ENCODE results near the gene TAF8. TPM values are rescaled to one million over a fixed set of nuclear protein-coding genes. Genes with fewer than 3 reads are reported as not detected.
"Not testable (repeated sequence)": the region's sequence is repeated elsewhere in the genome, so short reads cannot be mapped to it uniquely, and the experiment has no call there.

The TAF8 gene, protein sequence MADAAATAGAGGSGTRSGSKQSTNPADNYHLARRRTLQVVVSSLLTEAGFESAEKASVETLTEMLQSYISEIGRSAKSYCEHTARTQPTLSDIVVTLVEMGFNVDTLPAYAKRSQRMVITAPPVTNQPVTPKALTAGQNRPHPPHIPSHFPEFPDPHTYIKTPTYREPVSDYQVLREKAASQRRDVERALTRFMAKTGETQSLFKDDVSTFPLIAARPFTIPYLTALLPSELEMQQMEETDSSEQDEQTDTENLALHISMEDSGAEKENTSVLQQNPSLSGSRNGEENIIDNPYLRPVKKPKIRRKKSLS
- 42.6 and 47.5 TPM in 2 replicates for total RNA-seq

GRCh38 chr6:42050297-42051267 is at the start of gene TAF8:
TSS of gene TAF8 (plus strand) at chr6:42050524. CDS start at chr6:42050542, 18 bp downstream.
- intact Hi-C loops (cut with micrococcal nuclease), result loop anchor here (1.0 to 5.0 kb wide), 6 partner anchors 114 to 978 kb away; partner anchors contain the start of genes MRPS10, NFYA, OARD1 and PRICKLE4

DNA sequence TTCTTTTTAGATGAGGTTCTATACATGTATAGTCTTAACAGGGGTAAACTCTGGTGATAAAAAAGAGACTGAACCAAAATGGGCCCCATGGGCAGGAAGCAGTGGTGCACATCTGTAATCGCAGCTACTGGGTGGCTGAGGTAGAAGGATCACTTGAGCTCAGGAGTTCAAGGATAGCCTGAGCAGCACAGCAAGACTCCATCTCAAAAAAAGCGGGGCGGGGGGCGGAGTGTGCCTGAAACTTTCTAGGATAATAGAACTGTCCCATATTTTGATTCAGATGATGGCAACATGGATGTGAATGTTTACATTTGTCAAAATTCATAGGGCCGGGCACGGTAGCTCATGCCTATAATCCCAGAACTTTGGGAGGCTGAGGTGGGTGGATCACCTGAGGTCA is 48.8 kb upstream of the TAF8 start:
- intact Hi-C loops (cut with micrococcal nuclease), result no loop called here

- intact Hi-C loops (cut with micrococcal nuclease), result not testable (repeated sequence)
Observed at GRCh38 chr6:42003658-42004057, 46.7 kb upstream of the TAF8 start.

DNA sequence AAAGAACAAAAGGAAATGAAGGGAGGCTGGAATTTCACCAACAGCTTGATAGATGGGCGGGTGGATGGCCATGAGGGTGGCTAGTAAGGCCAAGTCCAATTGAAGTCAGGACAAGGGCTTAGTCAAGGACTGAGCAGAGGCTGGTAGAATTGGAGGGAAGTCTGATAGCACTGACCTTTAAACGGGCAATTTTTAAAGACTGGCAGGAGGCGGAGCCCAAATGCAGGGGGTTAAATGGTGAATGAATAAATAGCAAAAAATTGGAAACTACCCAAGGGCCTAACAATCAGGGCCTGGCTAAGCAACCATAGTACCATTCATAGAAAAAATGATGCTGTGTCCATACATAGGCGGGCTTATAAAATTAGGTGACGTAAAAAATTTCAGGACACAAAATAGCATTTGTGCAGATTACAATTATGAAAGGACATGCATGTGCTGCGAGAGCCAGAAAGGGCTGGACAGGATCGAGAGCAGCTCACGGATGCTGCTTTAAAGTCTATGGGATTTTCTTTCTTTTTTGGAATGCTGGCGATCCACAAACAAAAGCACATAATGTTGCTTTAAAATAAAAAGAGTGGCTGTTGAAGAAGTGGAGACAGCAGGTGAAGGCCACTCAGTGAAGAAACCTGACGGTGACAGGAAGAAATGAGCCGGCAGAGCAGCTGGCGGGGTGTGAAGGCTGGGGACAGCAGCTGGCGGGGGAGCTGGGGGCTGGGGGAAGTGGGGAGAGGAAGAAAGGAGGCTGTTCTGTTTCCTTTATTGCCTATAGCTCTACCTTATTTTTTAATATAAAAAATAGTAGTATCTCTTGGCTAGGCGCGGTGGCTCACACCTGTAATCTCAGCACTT is 42.8 kb upstream of the TAF8 start:
- intact Hi-C loops (cut with micrococcal nuclease), result no loop called here

DNA sequence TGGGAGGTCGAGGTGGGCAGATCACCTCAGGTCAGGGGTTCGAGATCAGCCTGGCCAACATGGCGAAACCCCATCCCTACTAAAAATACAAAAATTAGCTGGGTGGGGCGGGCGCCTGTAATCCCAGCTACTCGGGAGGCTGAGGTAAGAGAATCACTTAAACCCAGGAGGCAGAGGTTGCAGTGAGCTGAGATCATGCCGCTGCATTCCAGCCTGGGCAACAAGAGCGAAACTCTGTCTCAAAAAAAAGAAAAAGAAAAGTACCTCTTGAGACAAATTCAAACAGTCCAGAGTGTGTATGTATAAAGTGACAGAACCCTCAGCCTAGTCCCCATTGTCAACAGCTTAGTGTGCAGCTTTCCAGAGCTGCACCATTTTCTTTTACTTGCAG is 42.2 kb upstream of the TAF8 start:
- intact Hi-C loops (cut with micrococcal nuclease), result not testable (repeated sequence)

DNA sequence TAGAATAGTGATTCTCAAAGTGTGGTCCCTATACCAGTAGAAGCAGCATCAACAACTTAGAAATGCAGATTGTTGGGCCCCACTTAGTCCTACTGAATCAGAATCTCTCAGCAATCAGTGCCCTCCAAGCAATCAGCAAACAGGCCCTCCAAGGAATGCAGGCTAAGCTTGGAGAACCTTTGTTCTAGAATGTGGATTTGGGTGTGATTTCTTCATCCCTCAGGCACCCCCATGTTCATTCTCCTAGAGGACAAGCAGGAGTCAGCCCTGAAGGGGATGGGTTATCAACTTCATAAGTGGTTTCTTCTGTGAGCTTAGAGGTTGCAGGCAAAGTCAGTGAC is 40.5 kb upstream of the TAF8 start:
- intact Hi-C loops (cut with micrococcal nuclease), result no loop called here

- intact Hi-C loops (cut with micrococcal nuclease), result no loop called here
Observed at GRCh38 chr6:42010185-42010891, 40.0 kb upstream of the TAF8 start.

DNA sequence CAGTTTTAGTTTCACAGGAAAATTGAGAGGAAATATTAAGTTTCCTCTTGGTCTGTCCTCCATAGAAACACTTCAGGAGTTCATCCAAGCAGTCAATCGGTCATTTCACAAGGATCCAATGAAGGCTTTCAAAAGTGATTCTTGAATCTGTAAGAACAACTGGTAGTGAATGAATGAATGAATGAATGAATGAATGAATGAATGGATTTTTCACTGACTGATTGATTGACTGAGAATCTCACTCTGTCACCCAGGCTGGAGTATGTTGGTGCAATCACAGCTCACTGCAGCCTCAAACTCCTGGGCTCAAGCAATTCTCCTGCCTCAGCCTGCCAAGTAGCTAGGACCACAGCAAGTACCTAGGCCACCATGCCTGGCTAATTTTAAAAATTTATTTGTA is 39.4 kb upstream of the TAF8 start:
- intact Hi-C loops (cut with micrococcal nuclease), result no loop called here

GRCh38 chr6:42012501-42013133 is 37.7 kb upstream of the TAF8 start:
- intact Hi-C loops (cut with micrococcal nuclease), result no loop called here

DNA sequence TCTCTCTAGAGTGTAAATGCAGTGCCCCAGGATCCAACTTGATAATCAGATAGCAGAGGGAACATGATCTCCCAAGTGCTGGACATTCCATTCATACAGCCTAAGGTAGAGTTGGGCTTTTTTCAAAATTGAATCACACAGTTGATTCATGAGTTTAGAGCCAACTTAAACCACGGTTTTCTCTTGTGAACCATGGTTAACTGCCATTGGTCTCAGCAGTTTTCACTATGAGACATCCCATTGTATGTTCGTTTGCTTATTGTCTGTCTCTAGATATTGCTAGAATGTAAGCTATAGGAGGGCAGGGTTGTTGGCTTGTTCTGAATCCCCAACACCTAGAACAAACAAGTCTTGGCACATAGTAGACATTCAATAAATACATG is 37.2 kb upstream of the TAF8 start:
- intact Hi-C loops (cut with micrococcal nuclease), result no loop called here

DNA sequence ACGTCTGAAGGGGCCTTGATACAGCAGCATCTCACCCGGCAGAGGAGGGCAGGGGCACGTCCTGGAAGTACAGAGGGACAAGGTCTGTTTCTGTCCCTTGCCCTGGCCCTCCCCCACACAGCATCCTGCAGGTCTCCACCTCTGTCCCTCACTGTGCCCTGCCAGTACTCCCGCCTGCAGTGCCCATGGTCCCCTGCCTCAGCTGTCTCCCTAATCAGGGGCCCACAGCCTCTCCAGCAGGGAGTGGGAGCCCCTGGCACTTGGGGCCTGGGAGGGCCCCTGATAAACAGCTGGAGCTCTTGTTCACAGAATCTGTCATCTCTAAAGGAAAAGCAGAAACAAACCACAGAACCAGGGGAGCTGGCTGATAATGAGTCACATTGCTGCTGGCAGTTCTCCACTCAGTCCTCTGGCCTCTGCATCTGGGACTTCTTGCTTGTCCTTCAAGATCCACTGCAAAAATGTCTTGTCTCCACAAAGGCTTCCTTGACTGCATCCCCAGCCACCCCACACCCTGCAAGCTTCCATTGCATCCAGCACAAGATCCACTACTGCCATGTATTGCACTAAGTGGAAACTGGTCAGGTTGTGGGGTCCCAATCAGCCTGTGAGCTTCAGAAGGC is 33.2 kb upstream of the TAF8 start:
- intact Hi-C loops (cut with micrococcal nuclease), result no loop called here

- intact Hi-C loops (cut with micrococcal nuclease), result loop anchor here (5.0 kb wide), 1 partner anchor 84 kb away; no protein-coding TSS in a partner anchor
Observed at GRCh38 chr6:42020967-42021366, 29.4 kb upstream of the TAF8 start.

- intact Hi-C loops (cut with micrococcal nuclease), result loop anchor here (2.0 to 5.0 kb wide), 2 partner anchors 17 to 85 kb away; no protein-coding TSS in a partner anchor
Observed at GRCh38 chr6:42021847-42022754, 28.2 kb upstream of the TAF8 start.

DNA sequence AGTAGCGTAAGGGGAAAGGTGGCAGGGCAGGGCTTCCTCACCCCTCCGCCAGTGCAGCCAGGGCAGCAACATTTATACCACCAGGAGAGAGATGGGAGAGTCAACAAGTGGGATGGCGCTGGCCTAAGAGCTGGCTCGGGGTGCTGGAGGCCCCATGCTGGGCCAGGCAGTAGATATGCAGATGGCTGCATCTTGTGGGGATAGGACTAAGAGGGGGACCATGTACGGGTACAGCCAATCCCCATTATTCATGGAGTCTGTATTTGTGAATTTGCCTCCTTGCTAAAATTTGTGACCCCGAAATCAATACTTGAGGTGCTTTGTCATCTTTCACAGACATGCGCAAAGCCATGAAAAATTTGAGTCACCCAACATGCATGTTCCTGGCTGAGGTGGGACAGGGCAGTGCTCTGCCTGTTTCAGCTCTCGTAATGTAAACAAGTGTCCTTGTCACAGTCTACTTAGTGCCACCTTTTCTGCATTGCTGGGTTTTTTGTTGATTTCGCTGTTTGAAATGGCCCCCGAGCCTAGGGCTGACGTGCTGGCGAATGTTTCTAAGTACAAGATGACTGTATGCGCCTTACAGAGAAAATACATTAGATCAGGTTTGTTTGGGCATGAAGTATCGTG is 27.5 kb upstream of the TAF8 start:
- intact Hi-C loops (cut with micrococcal nuclease), result loop anchor here (2.0 to 5.0 kb wide), 2 partner anchors 16 to 86 kb away; no protein-coding TSS in a partner anchor

DNA sequence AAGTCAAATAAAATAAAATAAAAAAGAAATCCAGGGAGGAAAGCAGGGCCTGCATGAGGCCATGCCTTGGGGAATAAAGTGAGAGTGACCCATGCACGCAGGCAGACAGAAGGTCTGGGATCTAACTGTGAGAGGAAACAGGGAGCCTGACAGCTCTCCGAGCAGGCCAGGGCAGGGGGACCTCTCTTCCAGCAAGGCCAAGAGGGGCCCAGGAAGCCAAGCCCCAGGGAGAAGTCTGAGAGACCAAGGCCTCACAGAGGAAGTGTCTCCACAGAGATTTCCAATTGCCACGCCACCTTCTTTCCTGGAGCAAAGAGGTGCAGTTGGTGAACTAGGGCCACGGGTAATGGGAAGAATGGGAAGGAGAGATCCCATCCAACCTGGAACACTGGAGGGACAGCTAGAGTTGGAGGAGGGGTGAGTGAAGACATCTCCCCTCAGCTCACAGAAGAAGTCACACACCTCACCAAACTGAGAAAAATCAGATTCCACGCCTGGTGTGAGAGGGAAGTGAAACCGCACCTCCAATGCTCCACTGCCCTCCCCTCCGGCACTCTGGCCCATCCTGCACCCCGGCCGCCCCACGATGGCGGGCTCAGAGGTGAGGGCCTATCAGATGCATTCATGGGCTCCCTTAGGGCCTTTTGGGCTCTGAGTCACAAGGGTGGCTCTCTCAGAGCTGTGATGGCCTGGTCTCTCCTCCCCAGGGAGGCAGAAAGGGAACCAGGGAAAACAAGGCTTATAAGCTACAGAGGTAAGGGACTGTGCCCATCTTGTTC is 25.1 kb upstream of the TAF8 start:
- intact Hi-C loops (cut with micrococcal nuclease), result no loop called here

- intact Hi-C loops (cut with micrococcal nuclease), result no loop called here
Observed at GRCh38 chr6:42025845-42026243, 24.5 kb upstream of the TAF8 start.

DNA sequence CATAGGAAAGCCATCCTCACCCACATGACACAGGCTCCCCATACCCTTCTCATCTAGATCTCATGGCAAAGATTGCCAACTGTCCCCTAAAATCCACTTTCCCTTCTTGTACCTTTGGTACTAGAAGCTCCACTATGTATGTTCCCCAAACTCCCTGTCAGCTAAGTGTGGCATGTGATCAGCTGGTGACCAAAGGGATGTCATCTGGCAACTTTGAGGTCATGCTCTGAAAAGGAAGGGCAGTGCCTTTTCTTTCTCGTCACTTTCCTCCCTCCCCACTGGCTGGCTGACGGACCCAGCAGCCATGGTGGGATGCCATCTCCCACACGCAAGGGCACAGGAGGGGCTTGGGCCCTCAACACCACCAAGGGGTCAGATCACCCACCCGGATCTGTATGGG is 23.8 kb upstream of the TAF8 start:
- intact Hi-C loops (cut with micrococcal nuclease), result no loop called here

Measured in T-helper 2 cell treated with Interferon-gamma antibody and Interleukin-4, amounts not matched to agents 100 ng/mL and 5 ng/mL, for 36 hours (primary cell).